ENCODE results near the gene RNU6-8.

RNU6-8 gene

GRCh38 chr14:32171469-32171868 is 31.6 kb downstream of the RNU6-8 start:
- no peak for TF ChIP-seq CTCF (IDR thresholded peaks at IDR 0.05; ENCODE audit: insufficient read depth, low read length, poor library complexity, severe bottlenecking)
- no peaks in the 10 kb centered on the region for H3K27me3 ChIP-seq (replicated peaks; ENCODE audit: control insufficient read depth, insufficient read depth, low read length)
- H3K4me3 ChIP-seq (replicated peaks; ENCODE audit: low read depth, low read length) = no peak overlapping the region
- DNase-seq (ENCODE audit: extremely low read depth, insufficient read length) = no peak
- no peaks in the 10 kb centered on the region for H3K36me3 ChIP-seq (ENCODE audit: control insufficient read depth, insufficient read depth, low read length)

GRCh38 chr14:32169191-32169590 is 33.9 kb downstream of the RNU6-8 start:
- H3K27me3 ChIP-seq (replicated peaks; ENCODE audit: control insufficient read depth, insufficient read depth, low read length) = no peaks in the 10 kb centered on the region
- no peak overlapping the region for H3K4me3 ChIP-seq (replicated peaks; ENCODE audit: low read depth, low read length)
- DNase-seq (ENCODE audit: extremely low read depth, insufficient read length) = no peak
- H3K36me3 ChIP-seq (ENCODE audit: control insufficient read depth, insufficient read depth, low read length) = no peaks in the 10 kb centered on the region
- no peak for TF ChIP-seq CTCF (IDR thresholded peaks at IDR 0.05; ENCODE audit: insufficient read depth, low read length, poor library complexity, severe bottlenecking)

- no peak overlapping the region for H3K4me3 ChIP-seq (replicated peaks; ENCODE audit: low read depth, low read length)
- no peaks in the 10 kb centered on the region for H3K27me3 ChIP-seq (replicated peaks; ENCODE audit: control insufficient read depth, insufficient read depth, low read length)
- TF ChIP-seq CTCF (IDR thresholded peaks at IDR 0.05; ENCODE audit: insufficient read depth, low read length, poor library complexity, severe bottlenecking) = no peak
- H3K36me3 ChIP-seq (ENCODE audit: control insufficient read depth, insufficient read depth, low read length) = no peaks in the 10 kb centered on the region
- no peak for DNase-seq (ENCODE audit: extremely low read depth, insufficient read length)
Measured at GRCh38 chr14:32167907-32168306, 35.2 kb downstream of the RNU6-8 start.

GRCh38 chr14:32166924-32167323 is 36.1 kb downstream of the RNU6-8 start:
- no peaks in the 10 kb centered on the region for H3K27me3 ChIP-seq (replicated peaks; ENCODE audit: control insufficient read depth, insufficient read depth, low read length)
- TF ChIP-seq CTCF (IDR thresholded peaks at IDR 0.05; ENCODE audit: insufficient read depth, low read length, poor library complexity, severe bottlenecking) = no peak
- DNase-seq (ENCODE audit: extremely low read depth, insufficient read length) = no peak
- H3K36me3 ChIP-seq (ENCODE audit: control insufficient read depth, insufficient read depth, low read length) = no peaks in the 10 kb centered on the region
- H3K4me3 ChIP-seq (replicated peaks; ENCODE audit: low read depth, low read length) = no peak overlapping the region

GRCh38 chr14:32166029-32166428 is 37.0 kb downstream of the RNU6-8 start:
- Histone ChIP-seq H3K4me3 (replicated peaks; ENCODE audit: low read depth, low read length) (no peak overlapping the region), H3K36me3 (ENCODE audit: control insufficient read depth, insufficient read depth, low read length) (no peaks in the 10 kb centered on the region), H3K27me3 (replicated peaks; ENCODE audit: control insufficient read depth, insufficient read depth, low read length) (no peaks in the 10 kb centered on the region)
- no peak for DNase-seq (ENCODE audit: extremely low read depth, insufficient read length)
- TF ChIP-seq CTCF (IDR thresholded peaks at IDR 0.05; ENCODE audit: insufficient read depth, low read length, poor library complexity, severe bottlenecking) = no peak
